GM12864 (cell line): ENCODE data around the gene GIPC2.

Experiments
- DNase-seq: peaks from one replicate; pipeline ENCODE4 v3.0.0-alpha.2; 2011; ENCODE audit warnings: low read depth
- H3K4me3 ChIP-seq: 2 replicates; pipeline ENCODE4 v1.5.1; 2011; ENCODE audit warnings: mild to moderate bottlenecking, low read depth, low read length, control low read depth
- CTCF ChIP-seq: IDR thresholded peaks from 2 replicates; pipeline ENCODE4 v1.5.1; 2011; ENCODE audit warnings: low read depth, mild to moderate bottlenecking, moderate library complexity, low read length, control low read depth, inconsistent platforms; ENCODE audit errors: missing control alignments

The GIPC2 gene

GRCh38 chr1:78177708-78178270 lies 132.0 kb downstream of the GIPC2 start:
- no peak for DNase-seq
- no peak for TF ChIP-seq CTCF
- no peak overlapping the region for H3K4me3 ChIP-seq

GRCh38 chr1:78178816-78179215 lies 133.1 kb downstream of the GIPC2 start:
- no peak for TF ChIP-seq CTCF

GRCh38 chr1:78184460-78185072 lies 138.8 kb downstream of the GIPC2 start:
- TF ChIP-seq CTCF = no peak
- DNase-seq = no peak

More at GRCh38 chr1:78178816-78179215, 133.1 kb downstream of the GIPC2 start:
- no peak overlapping the region for H3K4me3 ChIP-seq
- DNase-seq = no peak

More at GRCh38 chr1:78184460-78185072, 138.8 kb downstream of the GIPC2 start:
- no peak overlapping the region for H3K4me3 ChIP-seq
